Pulmonary artery endothelial cell (primary cell): Measurements from ENCODE around the gene CCDC60. TPM values are rescaled to one million over a fixed set of nuclear protein-coding genes. Genes with fewer than 3 reads are reported as not detected.

Experiments used
- DNase-seq: peaks from one replicate; pipeline ENCODE4 v3.0.0-alpha.2; 2011; ENCODE audit warnings: low read depth, low spot score
- total RNA-seq: library from RNA; depleted of rRNA; stranded (reverse); fragments of >200 nt; gene quantifications from 2 replicates; pipeline ENCODE4 v1.2.3, GENCODE V29; 2014

The CCDC60 gene
- not detected in 2 replicates for total RNA-seq

- DNase-seq = no peak
Measured at GRCh38 chr12:119334430-119335170, at the start of gene CCDC60. CCDC60 (plus strand) TSS chr12:119334729; CDS start chr12:119335177, 448 bp downstream.

- no peak for DNase-seq
Measured at GRCh38 chr12:119288576-119288975, 46.0 kb upstream of the CCDC60 start.

- no peak for DNase-seq
Measured at GRCh38 chr12:119292893-119293630, 41.5 kb upstream of the CCDC60 start.

GRCh38 chr12:119294211-119294610, 40.3 kb upstream of the CCDC60 start:
- DNase-seq = no peak

- DNase-seq = no peak
Measured at GRCh38 chr12:119296535-119296934, 38.0 kb upstream of the CCDC60 start.

- no peak for DNase-seq
Measured at GRCh38 chr12:119299130-119299529, 35.4 kb upstream of the CCDC60 start.

GRCh38 chr12:119301379-119301778, 33.1 kb upstream of the CCDC60 start:
- no peak for DNase-seq

GRCh38 chr12:119302451-119303080, 32.0 kb upstream of the CCDC60 start:
- no peak for DNase-seq

GRCh38 chr12:119306593-119306992, 27.9 kb upstream of the CCDC60 start:
- DNase-seq = no peak

- no peak for DNase-seq
Measured at GRCh38 chr12:119307747-119308146, 26.8 kb upstream of the CCDC60 start.

- DNase-seq = no peak
Measured at GRCh38 chr12:119308708-119309456, 25.6 kb upstream of the CCDC60 start.

- no peak for DNase-seq
Measured at GRCh38 chr12:119311878-119312277, 22.7 kb upstream of the CCDC60 start.

- DNase-seq = no peak
Measured at GRCh38 chr12:119312904-119313303, 21.6 kb upstream of the CCDC60 start.

- no peak for DNase-seq
Measured at GRCh38 chr12:119314290-119314689, 20.2 kb upstream of the CCDC60 start.

- DNase-seq = no peak
Measured at GRCh38 chr12:119319638-119320037, 14.9 kb upstream of the CCDC60 start.

GRCh38 chr12:119320678-119321077, 13.9 kb upstream of the CCDC60 start:
- DNase-seq = no peak

- DNase-seq = no peak
Measured at GRCh38 chr12:119322301-119322723, 12.2 kb upstream of the CCDC60 start.

GRCh38 chr12:119325813-119326212, 8.7 kb upstream of the CCDC60 start:
- DNase-seq = no peak

- no peak for DNase-seq
Measured at GRCh38 chr12:119326341-119326740, 8.2 kb upstream of the CCDC60 start.

- DNase-seq = no peak
Measured at GRCh38 chr12:119327471-119327870, 7.1 kb upstream of the CCDC60 start.

GRCh38 chr12:119328111-119328510, 6.4 kb upstream of the CCDC60 start:
- no peak for DNase-seq
